ENCODE measurements around the gene LENG9. TPM values are rescaled to one million over a fixed set of nuclear protein-coding genes. Genes with fewer than 3 reads are reported as not detected.

Gene LENG9
- total RNA-seq, 4 donors from 2014 or later: 3.1 to 7.9 (median 4.1) TPM

DNA sequence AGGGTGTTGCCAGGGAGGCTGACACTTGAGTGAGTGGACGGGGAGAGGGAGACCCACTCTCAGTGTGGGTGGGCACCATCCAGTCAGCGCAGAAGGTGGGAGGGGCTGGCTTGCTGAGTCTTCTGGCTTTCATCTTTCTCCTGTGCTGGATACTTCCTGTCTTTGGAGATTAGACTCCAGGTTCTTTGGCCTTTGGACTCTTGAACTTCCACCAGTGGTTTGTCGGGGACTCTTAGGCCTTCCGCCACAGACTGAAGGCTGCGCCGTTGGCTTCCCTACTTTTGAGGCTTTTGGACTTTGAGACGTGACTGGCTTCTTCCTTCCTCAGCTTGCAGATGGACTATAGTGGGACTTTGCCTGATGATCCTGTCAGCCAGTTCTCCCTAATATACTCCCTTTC lies 18.8 kb downstream of the LENG9 start:
- Histone ChIP-seq H3K9me3 (no peaks in the 10 kb centered on the region), H3K27me3 (no peaks in the 10 kb centered on the region), H3K4me1 (peaks cover 22% of the 10 kb centered on the region), H3K4me3 (no peak overlapping the region), H3K27ac (no peak overlapping the region), H3K36me3 (peaks cover 16% of the 10 kb centered on the region)
- 87% methylated on average over 7 of the region's 7 CpGs for WGBS
- DNase-seq (ENCODE audit: low spot score in 2 of 2): no peak
- no peak for TF ChIP-seq POLR2A (IDR thresholded peaks at IDR 0.05)
- no peak for TF ChIP-seq POLR2AphosphoS5 (IDR thresholded peaks at IDR 0.05)
- TF ChIP-seq EP300 (IDR thresholded peaks at IDR 0.05): no peak
- TF ChIP-seq, protein P1, sequence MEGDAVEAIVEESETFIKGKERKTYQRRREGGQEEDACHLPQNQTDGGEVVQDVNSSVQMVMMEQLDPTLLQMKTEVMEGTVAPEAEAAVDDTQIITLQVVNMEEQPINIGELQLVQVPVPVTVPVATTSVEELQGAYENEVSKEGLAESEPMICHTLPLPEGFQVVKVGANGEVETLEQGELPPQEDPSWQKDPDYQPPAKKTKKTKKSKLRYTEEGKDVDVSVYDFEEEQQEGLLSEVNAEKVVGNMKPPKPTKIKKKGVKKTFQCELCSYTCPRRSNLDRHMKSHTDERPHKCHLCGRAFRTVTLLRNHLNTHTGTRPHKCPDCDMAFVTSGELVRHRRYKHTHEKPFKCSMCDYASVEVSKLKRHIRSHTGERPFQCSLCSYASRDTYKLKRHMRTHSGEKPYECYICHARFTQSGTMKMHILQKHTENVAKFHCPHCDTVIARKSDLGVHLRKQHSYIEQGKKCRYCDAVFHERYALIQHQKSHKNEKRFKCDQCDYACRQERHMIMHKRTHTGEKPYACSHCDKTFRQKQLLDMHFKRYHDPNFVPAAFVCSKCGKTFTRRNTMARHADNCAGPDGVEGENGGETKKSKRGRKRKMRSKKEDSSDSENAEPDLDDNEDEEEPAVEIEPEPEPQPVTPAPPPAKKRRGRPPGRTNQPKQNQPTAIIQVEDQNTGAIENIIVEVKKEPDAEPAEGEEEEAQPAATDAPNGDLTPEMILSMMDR (IDR thresholded peaks at IDR 0.05): no peak

DNA sequence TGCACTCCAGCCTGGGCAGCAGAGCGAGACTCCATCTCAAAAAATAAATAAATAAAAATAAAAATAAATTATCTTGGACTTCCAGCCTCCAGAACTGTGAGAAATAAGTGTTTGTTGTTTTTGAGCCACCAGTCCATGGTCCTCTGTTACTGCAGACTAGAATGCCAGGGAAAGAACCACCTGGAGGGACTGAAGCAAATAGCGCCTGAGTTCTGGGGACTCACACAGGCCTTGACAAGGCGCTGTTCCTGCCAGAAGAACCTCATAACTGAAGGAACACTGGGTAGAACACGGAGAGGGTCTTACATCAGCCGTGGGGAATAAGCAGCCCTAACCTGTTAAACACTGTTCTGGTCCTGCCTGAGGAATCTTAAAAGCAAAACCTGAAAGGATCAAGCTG lies 22.9 kb downstream of the LENG9 start:
- Histone ChIP-seq H3K27me3 (no peaks in the 10 kb centered on the region), H3K9me3 (no peaks in the 10 kb centered on the region), H3K36me3 (peaks cover 15% of the 10 kb centered on the region), H3K4me1 (peaks cover 10% of the 10 kb centered on the region), H3K27ac (no peak overlapping the region), H3K4me3 (no peak overlapping the region)
- 82% methylated on average over 5 of the region's 5 CpGs for WGBS
- TF ChIP-seq POLR2AphosphoS5 (IDR thresholded peaks at IDR 0.05) (no peak), EP300 (IDR thresholded peaks at IDR 0.05) (no peak), POLR2A (IDR thresholded peaks at IDR 0.05) (no peak)
- TF ChIP-seq, protein P1 (IDR thresholded peaks at IDR 0.05): no peak
- DNase-seq (ENCODE audit: low spot score in 2 of 2): no peak

DNA sequence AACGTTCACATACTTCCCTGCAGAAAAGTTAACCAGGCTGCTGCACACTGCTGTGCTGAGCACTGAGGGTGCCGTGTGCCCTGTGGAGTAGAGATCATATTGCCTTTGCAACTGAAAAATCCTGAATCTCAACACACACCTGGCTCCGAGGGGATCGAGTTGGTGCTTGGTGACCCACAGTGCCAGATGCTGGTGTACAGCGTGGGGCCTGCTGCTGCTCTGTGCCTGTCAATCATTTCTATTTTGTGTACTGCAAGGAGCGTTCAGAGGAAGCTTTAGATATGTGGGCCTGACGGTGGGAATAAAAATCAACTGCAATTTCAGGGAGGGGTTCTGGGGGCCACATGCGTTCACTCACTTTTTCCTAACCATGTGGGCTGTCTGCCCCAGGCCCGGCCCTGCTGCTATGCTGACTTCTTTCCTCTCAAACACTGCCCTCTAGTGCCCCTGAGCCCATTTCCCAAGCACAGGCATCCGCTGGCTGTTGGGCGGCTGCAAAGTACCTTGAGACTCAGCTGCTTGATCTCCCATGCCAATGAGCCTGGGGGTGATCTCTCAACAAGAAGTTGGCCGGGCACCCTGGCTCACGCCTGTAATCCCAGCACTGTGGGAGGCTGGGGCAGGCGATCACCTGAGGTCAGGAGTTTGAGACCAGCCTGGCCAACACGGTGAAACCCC lies 24.3 kb downstream of the LENG9 start:
- Histone ChIP-seq H3K36me3 (peaks cover 7% of the 10 kb centered on the region), H3K4me3 (no peak overlapping the region), H3K9me3 (no peaks in the 10 kb centered on the region), H3K4me1 (peaks cover 16% of the 10 kb centered on the region), H3K27me3 (no peaks in the 10 kb centered on the region), H3K27ac (no peak overlapping the region)
- TF ChIP-seq, protein P1 (IDR thresholded peaks at IDR 0.05): peak in 1 of 2 donors; percentile 38
- TF ChIP-seq EP300 (IDR thresholded peaks at IDR 0.05): no peak
- peak in 1 of 2 donors; percentile 71 for DNase-seq (ENCODE audit: low spot score in 2 of 2)
- WGBS: 59% methylated on average over 14 of the region's 15 CpGs

DNA sequence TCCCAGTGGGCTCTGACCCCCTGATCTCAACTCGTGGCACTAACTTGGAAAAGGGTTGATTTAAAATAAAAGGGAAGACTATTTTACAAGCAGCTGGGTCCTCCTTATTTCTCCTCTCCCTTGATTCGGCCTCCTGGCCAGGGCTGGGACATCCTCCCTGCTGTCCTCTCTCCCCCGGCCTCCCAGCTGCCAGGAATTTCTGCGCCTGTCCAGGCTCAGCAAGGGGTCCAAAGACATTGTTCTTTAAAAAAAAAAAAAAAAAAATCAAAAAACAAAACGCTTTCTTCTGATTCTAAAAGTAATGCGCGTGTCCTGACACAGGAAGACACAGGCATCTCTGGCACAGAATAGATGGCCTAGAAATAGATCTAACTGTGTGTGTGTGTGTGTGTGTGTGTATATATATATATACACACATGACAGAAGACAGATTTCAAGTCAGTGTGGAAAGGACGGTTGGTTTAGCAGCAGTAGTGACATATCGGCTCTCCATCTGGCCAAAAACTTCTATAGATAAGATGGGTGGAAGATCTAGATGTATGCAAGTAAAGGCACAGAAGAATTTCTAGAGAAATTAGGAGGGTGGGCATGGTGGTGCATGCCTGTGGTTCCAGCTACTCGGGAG lies 26.8 kb downstream of the LENG9 start:
- WGBS: 82% methylated on average over 10 of the region's 10 CpGs
- Histone ChIP-seq H3K27ac (no peak overlapping the region), H3K27me3 (no peaks in the 10 kb centered on the region), H3K9me3 (no peaks in the 10 kb centered on the region), H3K4me3 (no peak overlapping the region), H3K4me1 (peaks cover 16% of the 10 kb centered on the region), H3K36me3 (no peaks in the 10 kb centered on the region)
- TF ChIP-seq POLR2A (IDR thresholded peaks at IDR 0.05) (no peak), POLR2AphosphoS5 (IDR thresholded peaks at IDR 0.05) (no peak), EP300 (IDR thresholded peaks at IDR 0.05) (no peak)
- TF ChIP-seq, protein P1 (IDR thresholded peaks at IDR 0.05): no peak
- no peak for DNase-seq (ENCODE audit: low spot score in 2 of 2)

DNA sequence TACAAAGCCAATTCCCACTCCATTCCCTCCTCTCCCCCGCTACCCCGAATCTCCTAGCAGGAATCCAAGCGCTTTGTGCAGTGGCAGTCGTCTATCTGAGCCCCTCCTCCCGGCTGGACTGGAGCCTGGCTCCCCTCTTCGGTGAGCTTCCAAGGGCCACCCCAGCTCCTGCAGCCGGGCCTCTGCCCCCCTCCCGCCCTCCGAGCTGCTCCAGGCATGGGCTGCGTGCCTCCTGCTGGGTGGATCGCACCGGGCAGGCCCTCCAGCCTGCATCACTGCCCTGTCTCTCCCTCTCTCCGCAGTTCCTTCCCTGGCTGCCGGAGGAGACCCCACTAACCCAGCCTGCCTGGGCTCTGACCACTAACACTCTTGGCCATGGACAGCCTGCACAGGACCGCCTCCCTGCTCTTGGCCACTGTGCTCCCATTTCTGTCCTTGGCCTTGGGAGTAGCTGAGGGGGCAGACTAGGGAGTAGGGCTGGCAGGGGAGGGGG lies 27.5 kb downstream of the LENG9 start:
- no peaks in the 10 kb centered on the region for H3K27me3 ChIP-seq
- H3K9me3 ChIP-seq: no peaks in the 10 kb centered on the region
- H3K4me3 ChIP-seq: no peak overlapping the region
- 42% methylated on average over 10 of the region's 15 CpGs for WGBS
- DNase-seq (ENCODE audit: low spot score in 2 of 2): no peak
- H3K27ac ChIP-seq: no peak overlapping the region
- H3K36me3 ChIP-seq: no peaks in the 10 kb centered on the region
- TF ChIP-seq POLR2AphosphoS5 (IDR thresholded peaks at IDR 0.05): no peak
- H3K4me1 ChIP-seq: peaks cover 22% of the 10 kb centered on the region
